Activated CD4-positive, alpha-beta T cell treated with anti-CD3 and anti-CD28 coated beads, Interleukin-2, amount 10 ng/mL, durations not matched to agents 7 days and 5 days (primary cell): ENCODE data around the gene ISCA2. TPM values are rescaled to one million over a fixed set of nuclear protein-coding genes. Genes with fewer than 3 reads are reported as not detected.

Experiments
- CTCF ChIA-PET: fragments of 350-600 bp; sonication (Branson Sonifier 250); formaldehyde crosslinking; loops from one replicate; lab custom pipeline; 2021; ENCODE audit warnings: antibody characterized with exemption; lab: Charles Lee
- POLR2A ChIA-PET: fragments of 350-600 bp; sonication (Branson Sonifier 250); formaldehyde crosslinking; loops from one replicate; lab custom pipeline; 2021; ENCODE audit warnings: antibody characterized with exemption; lab: Charles Lee
- DNase-seq: peaks from one replicate; pipeline ENCODE4 v3.0.0-alpha.2; 2020
- H3K27ac Mint-ChIP-seq: one replicate; pipeline ENCODE4 v1.8.0; 2021; ENCODE audit warnings: mild to moderate bottlenecking, moderate library complexity, mixed read lengths
- H3K27me3 Mint-ChIP-seq: one replicate; pipeline ENCODE4 v1.8.0; 2021; ENCODE audit warnings: mixed read lengths
- H3K36me3 Mint-ChIP-seq: one replicate; pipeline ENCODE4 v1.8.0; 2021; ENCODE audit warnings: low read depth, mixed read lengths
- H3K4me1 Mint-ChIP-seq: one replicate; pipeline ENCODE4 v1.8.0; 2021; ENCODE audit warnings: mixed read lengths
- H3K4me3 Mint-ChIP-seq: one replicate; pipeline ENCODE4 v1.8.0; 2021; ENCODE audit warnings: mild to moderate bottlenecking, moderate library complexity, mixed read lengths
- H3K9me3 Mint-ChIP-seq: one replicate; pipeline ENCODE4 v1.8.0; 2021; ENCODE audit warnings: mixed read lengths
- total RNA-seq, 2 experiments: library from RNA; stranded (reverse); gene quantifications; one replicate each; pipeline ENCODE4 v1.2.3, GENCODE V29; 2021

Gene ISCA2
- total RNA-seq, 2 experiments from 2014 or later = 30.1 to 30.4 TPM

GRCh38 chr14:74515891-74516412, 22.4 kb downstream of the ISCA2 start:
- Mint-ChIP-seq H3K27ac (no peak overlapping the region), H3K27me3 (peaks cover 25% of the 10 kb centered on the region), H3K4me3 (no peak overlapping the region), H3K36me3 (no peaks in the 10 kb centered on the region), H3K4me1 (peaks cover 8% of the 10 kb centered on the region), H3K9me3 (no peaks in the 10 kb centered on the region)
- ChIA-PET CTCF (interaction anchor here (2.2 kb wide), 1 partner anchor 10 kb away, joined by 6 read pairs; no protein-coding TSS in a partner anchor), POLR2A (no interaction called here)
- DNase-seq = no peak

- Mint-ChIP-seq H3K27me3 (peaks cover 25% of the 10 kb centered on the region), H3K4me3 (no peak overlapping the region), H3K27ac (no peak overlapping the region), H3K4me1 (peaks cover 8% of the 10 kb centered on the region), H3K9me3 (no peaks in the 10 kb centered on the region), H3K36me3 (no peaks in the 10 kb centered on the region)
- CTCF ChIA-PET = interaction anchor here (2.2 kb wide), 1 partner anchor 9 kb away, joined by 6 read pairs; no protein-coding TSS in a partner anchor
- no peak for DNase-seq
- POLR2A ChIA-PET = no interaction called here
These were observed 23.0 kb downstream of the ISCA2 start for GRCh38 chr14:74516451-74517160.

DNA sequence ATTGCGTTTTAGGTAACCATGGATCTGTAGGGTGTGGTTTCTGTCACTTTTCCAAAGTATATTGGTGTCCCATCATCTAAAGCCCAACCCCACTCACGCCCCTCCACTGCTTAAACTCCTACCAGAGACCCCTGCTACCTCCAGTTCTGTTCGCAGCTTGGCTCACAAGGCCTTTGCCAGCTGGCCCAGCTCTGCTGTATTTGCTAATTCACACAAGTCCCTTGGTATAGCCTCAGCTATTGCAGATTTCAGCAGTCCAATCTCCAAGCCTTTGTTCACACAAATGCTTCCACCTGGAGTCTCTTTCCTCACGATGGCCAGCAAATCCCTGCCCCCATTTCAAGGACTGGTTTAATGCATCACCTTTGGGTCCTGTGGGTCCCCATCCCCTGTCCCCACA, 24.2 kb downstream of the ISCA2 start:
- H3K9me3 Mint-ChIP-seq = no peaks in the 10 kb centered on the region
- DNase-seq = no peak
- peaks cover 8% of the 10 kb centered on the region for H3K4me1 Mint-ChIP-seq
- POLR2A ChIA-PET = no interaction called here
- no peak overlapping the region for H3K4me3 Mint-ChIP-seq
- CTCF ChIA-PET = no interaction called here
- no peak overlapping the region for H3K27ac Mint-ChIP-seq
- no peaks in the 10 kb centered on the region for H3K36me3 Mint-ChIP-seq
- H3K27me3 Mint-ChIP-seq = peaks cover 21% of the 10 kb centered on the region

GRCh38 chr14:74518221-74518620, 24.7 kb downstream of the ISCA2 start:
- no peaks in the 10 kb centered on the region for H3K9me3 Mint-ChIP-seq
- H3K4me3 Mint-ChIP-seq = no peak overlapping the region
- H3K36me3 Mint-ChIP-seq = no peaks in the 10 kb centered on the region
- DNase-seq = no peak
- peaks cover 18% of the 10 kb centered on the region for H3K27me3 Mint-ChIP-seq
- no peak overlapping the region for H3K27ac Mint-ChIP-seq
- ChIA-PET POLR2A (no interaction called here), CTCF (interaction anchor here (0.6 kb wide), 1 partner anchor 826 kb away, joined by 4 read pairs; no protein-coding TSS in a partner anchor)
- H3K4me1 Mint-ChIP-seq = peaks cover 8% of the 10 kb centered on the region

- Mint-ChIP-seq H3K36me3 (no peaks in the 10 kb centered on the region), H3K4me3 (no peak overlapping the region), H3K4me1 (peaks cover 5% of the 10 kb centered on the region), H3K27me3 (peaks cover 9% of the 10 kb centered on the region), H3K27ac (no peak overlapping the region), H3K9me3 (no peaks in the 10 kb centered on the region)
- ChIA-PET CTCF (no interaction called here), POLR2A (no interaction called here)
- no peak for DNase-seq
These were observed 25.9 kb downstream of the ISCA2 start for GRCh38 chr14:74519316-74520074.

GRCh38 chr14:74521756-74522155, 28.2 kb downstream of the ISCA2 start:
- Mint-ChIP-seq H3K4me3 (no peak overlapping the region), H3K4me1 (no peaks in the 10 kb centered on the region), H3K36me3 (no peaks in the 10 kb centered on the region), H3K9me3 (no peaks in the 10 kb centered on the region), H3K27ac (no peak overlapping the region), H3K27me3 (peaks cover 5% of the 10 kb centered on the region)
- POLR2A ChIA-PET = no interaction called here
- no peak for DNase-seq
- CTCF ChIA-PET = no interaction called here

GRCh38 chr14:74522740-74523139, 29.2 kb downstream of the ISCA2 start:
- no peak for DNase-seq
- POLR2A ChIA-PET = no interaction called here
- Mint-ChIP-seq H3K36me3 (no peaks in the 10 kb centered on the region), H3K4me3 (no peak overlapping the region), H3K4me1 (no peaks in the 10 kb centered on the region), H3K27me3 (peaks cover 5% of the 10 kb centered on the region), H3K27ac (no peak overlapping the region), H3K9me3 (no peaks in the 10 kb centered on the region)
- CTCF ChIA-PET = no interaction called here

DNA sequence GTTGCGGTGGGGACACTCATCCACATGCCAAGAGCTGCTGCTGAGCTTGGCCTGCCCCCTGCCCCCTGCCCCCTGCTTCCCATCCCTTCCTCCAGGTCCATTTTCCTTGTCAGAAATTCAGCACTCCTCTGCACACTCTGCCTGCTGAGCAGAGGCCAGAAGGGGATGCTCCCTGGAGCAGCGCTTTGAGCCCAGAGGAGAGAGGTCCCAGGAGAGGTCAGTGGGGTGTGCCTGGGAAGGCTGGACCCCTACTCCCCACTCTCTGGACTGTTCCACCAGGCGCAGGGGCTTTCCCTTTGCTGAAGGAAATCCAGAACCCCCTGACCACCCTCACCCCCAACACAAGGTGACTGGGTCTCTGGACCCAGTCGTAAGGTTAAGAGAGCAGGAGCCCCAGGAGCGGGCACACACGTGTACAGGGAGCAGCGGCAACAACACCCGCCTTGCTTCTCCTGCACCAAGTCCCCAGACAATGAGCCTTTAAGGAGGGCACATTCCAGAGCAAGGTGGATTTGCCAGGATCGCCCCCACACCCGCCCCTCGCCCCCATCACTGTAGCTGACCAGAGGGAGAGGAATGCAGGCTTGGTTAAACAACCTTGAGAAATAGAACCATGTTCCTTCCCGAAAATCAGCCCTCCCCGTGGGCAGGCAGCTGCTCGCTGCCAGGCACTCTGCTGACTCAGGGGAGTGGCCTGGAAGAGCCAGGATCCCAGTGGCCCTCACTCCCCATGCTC, 30.7 kb downstream of the ISCA2 start:
- Mint-ChIP-seq H3K4me3 (no peak overlapping the region), H3K27ac (no peak overlapping the region), H3K4me1 (no peaks in the 10 kb centered on the region), H3K36me3 (no peaks in the 10 kb centered on the region), H3K9me3 (no peaks in the 10 kb centered on the region), H3K27me3 (no peaks in the 10 kb centered on the region)
- ChIA-PET POLR2A (no interaction called here), CTCF (interaction anchor here (0.7 to 2.4 kb wide), 3 partner anchors 8 to 31 kb away, joined by 3 to 6 read pairs (median 3); partner anchors contain the start of genes ISCA2 and NPC2)
- DNase-seq = no peak

DNA sequence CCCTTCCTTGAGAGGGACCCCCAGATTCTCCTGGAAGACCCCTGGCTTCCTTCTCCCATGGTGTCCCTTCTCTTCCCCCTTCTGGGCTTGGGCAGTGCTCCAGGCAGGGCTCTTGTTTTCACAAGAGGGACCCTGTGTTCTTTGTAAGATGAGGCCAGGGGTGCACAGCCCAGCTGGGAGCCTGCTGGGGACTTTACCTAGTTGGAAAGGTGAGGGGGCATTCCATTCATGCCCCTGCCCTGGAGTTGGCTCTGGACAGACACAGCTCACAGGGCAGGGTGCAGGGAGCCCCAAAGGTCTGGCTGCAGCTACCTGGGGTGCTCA, 31.2 kb downstream of the ISCA2 start:
- Mint-ChIP-seq H3K9me3 (no peaks in the 10 kb centered on the region), H3K4me1 (no peaks in the 10 kb centered on the region), H3K36me3 (no peaks in the 10 kb centered on the region), H3K27ac (no peak overlapping the region), H3K27me3 (no peaks in the 10 kb centered on the region), H3K4me3 (no peak overlapping the region)
- ChIA-PET CTCF (interaction anchor here (0.7 to 2.4 kb wide), 2 partner anchors 9 to 21 kb away, joined by 3 to 6 read pairs; no protein-coding TSS in a partner anchor), POLR2A (no interaction called here)
- no peak for DNase-seq

GRCh38 chr14:74525361-74525851, 31.8 kb downstream of the ISCA2 start:
- H3K36me3 Mint-ChIP-seq = no peaks in the 10 kb centered on the region
- H3K4me3 Mint-ChIP-seq = no peak overlapping the region
- H3K27me3 Mint-ChIP-seq = no peaks in the 10 kb centered on the region
- no peaks in the 10 kb centered on the region for H3K4me1 Mint-ChIP-seq
- H3K27ac Mint-ChIP-seq = no peak overlapping the region
- ChIA-PET POLR2A (interaction anchor here (0.6 kb wide), 1 partner anchor 68 kb away, joined by 4 read pairs; no protein-coding TSS in a partner anchor), CTCF (interaction anchor here (1.3 to 2.4 kb wide), 2 partner anchors 9 to 32 kb away, joined by 3 to 6 read pairs; partner anchors contain the start of genes ISCA2 and NPC2)
- no peaks in the 10 kb centered on the region for H3K9me3 Mint-ChIP-seq
- no peak for DNase-seq

- DNase-seq = no peak
- Mint-ChIP-seq H3K4me1 (no peaks in the 10 kb centered on the region), H3K4me3 (no peak overlapping the region), H3K9me3 (no peaks in the 10 kb centered on the region), H3K36me3 (no peaks in the 10 kb centered on the region), H3K27me3 (no peaks in the 10 kb centered on the region), H3K27ac (no peak overlapping the region)
- ChIA-PET POLR2A (interaction anchor here (0.6 kb wide), 1 partner anchor 47 kb away, joined by 3 read pairs; no protein-coding TSS in a partner anchor), CTCF (interaction anchor here (2.4 kb wide), 1 partner anchor 11 kb away, joined by 6 read pairs; no protein-coding TSS in a partner anchor)
These were observed 33.5 kb downstream of the ISCA2 start for GRCh38 chr14:74526854-74527585.
